ENCODE results near the gene ABCA7. TPM values are rescaled to one million over a fixed set of nuclear protein-coding genes. Genes with fewer than 3 reads are reported as not detected.
A peak's percentile ranks its signal among the peaks of the same experiment; 100 is the strongest.

The ABCA7 gene
- total and polyA plus RNA-seq, 2 of the 13 experiments (the other 11 are each of a cell fraction or from before 2014, with no cell fraction given): 4.4 to 32.4 TPM

DNA sequence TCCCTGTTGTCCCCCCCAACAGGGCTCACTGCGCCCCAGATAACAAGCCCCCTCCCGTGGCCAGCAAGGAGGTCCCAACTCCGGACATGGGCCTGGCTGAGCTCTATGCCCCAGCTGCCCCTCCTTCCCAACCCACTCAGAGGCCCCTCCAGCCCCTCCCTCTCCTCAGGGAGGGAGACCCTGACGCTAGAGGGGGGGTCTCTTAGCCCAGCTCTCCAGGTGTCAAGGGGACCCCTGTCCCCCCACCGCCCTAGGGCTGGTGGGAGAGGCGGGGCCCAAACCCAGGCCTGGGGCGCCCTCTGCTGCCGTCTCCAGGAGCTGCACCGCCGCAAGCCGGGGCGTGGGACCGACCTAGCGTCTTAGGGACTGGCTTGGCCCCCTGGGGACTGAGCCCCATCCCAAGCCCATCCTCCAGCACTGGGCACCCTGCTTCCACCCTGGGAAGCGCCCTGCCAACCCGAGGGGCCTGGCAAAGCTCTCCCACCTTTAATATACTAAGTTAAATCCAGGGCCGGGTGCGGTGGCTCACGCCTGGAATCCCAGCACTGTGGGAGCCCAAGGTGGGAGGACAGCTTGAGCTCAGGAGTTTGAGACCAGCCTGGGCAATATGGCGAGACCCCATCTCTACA, 38.3 kb upstream of the ABCA7 start (continued):
- no peak for TF ChIP-seq ZZZ3 (CRISPR knock-in tag; IDR thresholded peaks at IDR 0.05; ENCODE audit: borderline replicate concordance)
- TF ChIP-seq PITX1 (CRISPR knock-in tag; IDR thresholded peaks at IDR 0.05): no peak
- TF ChIP-seq, protein P1, sequence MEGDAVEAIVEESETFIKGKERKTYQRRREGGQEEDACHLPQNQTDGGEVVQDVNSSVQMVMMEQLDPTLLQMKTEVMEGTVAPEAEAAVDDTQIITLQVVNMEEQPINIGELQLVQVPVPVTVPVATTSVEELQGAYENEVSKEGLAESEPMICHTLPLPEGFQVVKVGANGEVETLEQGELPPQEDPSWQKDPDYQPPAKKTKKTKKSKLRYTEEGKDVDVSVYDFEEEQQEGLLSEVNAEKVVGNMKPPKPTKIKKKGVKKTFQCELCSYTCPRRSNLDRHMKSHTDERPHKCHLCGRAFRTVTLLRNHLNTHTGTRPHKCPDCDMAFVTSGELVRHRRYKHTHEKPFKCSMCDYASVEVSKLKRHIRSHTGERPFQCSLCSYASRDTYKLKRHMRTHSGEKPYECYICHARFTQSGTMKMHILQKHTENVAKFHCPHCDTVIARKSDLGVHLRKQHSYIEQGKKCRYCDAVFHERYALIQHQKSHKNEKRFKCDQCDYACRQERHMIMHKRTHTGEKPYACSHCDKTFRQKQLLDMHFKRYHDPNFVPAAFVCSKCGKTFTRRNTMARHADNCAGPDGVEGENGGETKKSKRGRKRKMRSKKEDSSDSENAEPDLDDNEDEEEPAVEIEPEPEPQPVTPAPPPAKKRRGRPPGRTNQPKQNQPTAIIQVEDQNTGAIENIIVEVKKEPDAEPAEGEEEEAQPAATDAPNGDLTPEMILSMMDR (CRISPR knock-in tag; IDR thresholded peaks at IDR 0.05): peak; percentile 96
- TF ChIP-seq TP53 (CRISPR knock-in tag; conservative IDR thresholded peaks at IDR 0.05): no peak
- no peak for TF ChIP-seq HCFC1 (IDR thresholded peaks at IDR 0.05; ENCODE audit: low read depth, low read length)
- no peak for TF ChIP-seq SMAD3 (CRISPR knock-in tag; IDR thresholded peaks at IDR 0.05)
- TF ChIP-seq GABPB1 (CRISPR knock-in tag; IDR thresholded peaks at IDR 0.05): peak; percentile 45; the same call in 1 of the 2 replicates

DNA sequence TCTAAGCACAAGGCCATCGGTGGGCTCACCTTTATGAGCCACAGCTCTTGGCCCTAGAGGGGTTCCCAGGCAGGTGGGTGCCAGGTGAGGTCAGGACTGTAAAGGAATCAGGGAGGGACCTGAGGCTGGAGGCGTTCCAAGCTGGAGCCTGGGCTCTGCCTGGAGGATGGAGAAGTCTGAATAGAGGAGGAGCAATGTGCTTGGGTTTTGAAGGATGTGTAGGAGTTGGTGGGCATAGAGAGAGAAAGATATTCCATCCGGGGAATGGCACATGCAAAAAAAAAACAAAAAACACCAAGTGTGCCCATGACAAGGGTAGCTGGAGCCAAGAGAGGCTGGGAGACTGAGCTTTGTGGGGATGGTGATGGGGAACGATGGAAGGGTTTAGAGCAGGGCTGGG, 37.3 kb upstream of the ABCA7 start:
- ChIA-PET POLR2A (no interaction called here), CTCF (ENCODE audit: low intra/inter-chr PET ratio, low total read pairs) (no interaction called here)
- Histone ChIP-seq H3K36me3 (replicated peaks in 1 of 2; ENCODE audit: control insufficient read depth in 1 of 2, insufficient read depth in 2 of 2, low read length in 2 of 2) (no peaks in the 10 kb centered on the region), H3K79me2 (ENCODE audit: insufficient read depth, low read length) (no peaks in the 10 kb centered on the region), H3K27ac (ENCODE audit: extremely low read length, insufficient read depth, low read length) (no peak overlapping the region), H4K20me1 (ENCODE audit: insufficient read depth, low read length) (no peaks in the 10 kb centered on the region), H3K27me3 (ENCODE audit: control insufficient read depth in 1 of 2, insufficient read depth in 2 of 2, low read length in 2 of 2) (peaks cover 15 to 50% of the 10 kb centered on the region in 2 experiments), H3K9ac (ENCODE audit: insufficient read depth, low read depth, low read length) (no peak overlapping the region), H3K4me2 (ENCODE audit: low read depth, low read length) (no peak overlapping the region), H3K4me1 (ENCODE audit: insufficient read depth, low read length) (peaks cover 22% of the 10 kb centered on the region), H2AFZ (ENCODE audit: low read length) (no peak overlapping the region), H3K4me3 (replicated peaks in 1 of 3; ENCODE audit: insufficient read depth in 1 of 3, low read depth in 2 of 3, low read length in 3 of 3) (no peak overlapping the region), H3K9me3 (ENCODE audit: low read length) (no peaks in the 10 kb centered on the region)
- TF ChIP-seq, protein P2, sequence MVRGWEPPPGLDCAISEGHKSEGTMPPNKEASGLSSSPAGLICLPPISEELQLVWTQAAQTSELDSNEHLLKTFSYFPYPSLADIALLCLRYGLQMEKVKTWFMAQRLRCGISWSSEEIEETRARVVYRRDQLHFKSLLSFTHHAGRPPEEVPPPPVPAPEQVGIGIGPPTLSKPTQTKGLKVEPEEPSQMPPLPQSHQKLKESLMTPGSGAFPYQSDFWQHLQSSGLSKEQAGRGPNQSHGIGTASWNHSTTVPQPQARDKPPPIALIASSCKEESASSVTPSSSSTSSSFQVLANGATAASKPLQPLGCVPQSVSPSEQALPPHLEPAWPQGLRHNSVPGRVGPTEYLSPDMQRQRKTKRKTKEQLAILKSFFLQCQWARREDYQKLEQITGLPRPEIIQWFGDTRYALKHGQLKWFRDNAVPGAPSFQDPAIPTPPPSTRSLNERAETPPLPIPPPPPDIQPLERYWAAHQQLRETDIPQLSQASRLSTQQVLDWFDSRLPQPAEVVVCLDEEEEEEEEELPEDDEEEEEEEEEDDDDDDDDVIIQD (CRISPR knock-in tag; IDR thresholded peaks at IDR 0.05; ENCODE audit: low read depth): no peak
- TF ChIP-seq NR2F6 (IDR thresholded peaks at IDR 0.05) (no peak), NR2F6 (CRISPR knock-in tag; IDR thresholded peaks at IDR 0.05) (no peak)
- intact Hi-C loops (cut with micrococcal nuclease; ENCODE audit: unreplicated experiment) (no loop called here), in situ Hi-C loops (cut with HindIII; ENCODE audit: extremely low pct_ligation_motif_present, low pct_unique_long_range_greater_than_20kb) (no loop called here)
- DNase-seq (ENCODE audit: low spot score) (no peak), ATAC-seq (no peak), FAIRE-seq (no peak)
- no TSS peak for BruUV-seq (replicated peaks)
- 18% methylated on average over 4 of the region's 4 CpGs for WGBS (ENCODE audit: low lambda C conversion rate)

Data from HepG2 (cell line).